ENCODE data around the gene KCNIP3. TPM values are rescaled to one million over a fixed set of nuclear protein-coding genes. Genes with fewer than 3 reads are reported as not detected.

KCNIP3 gene
- polyA plus RNA-seq, 1 of the 3 experiments (the other 2 are of a cell fraction) = 0.97 TPM

DNA sequence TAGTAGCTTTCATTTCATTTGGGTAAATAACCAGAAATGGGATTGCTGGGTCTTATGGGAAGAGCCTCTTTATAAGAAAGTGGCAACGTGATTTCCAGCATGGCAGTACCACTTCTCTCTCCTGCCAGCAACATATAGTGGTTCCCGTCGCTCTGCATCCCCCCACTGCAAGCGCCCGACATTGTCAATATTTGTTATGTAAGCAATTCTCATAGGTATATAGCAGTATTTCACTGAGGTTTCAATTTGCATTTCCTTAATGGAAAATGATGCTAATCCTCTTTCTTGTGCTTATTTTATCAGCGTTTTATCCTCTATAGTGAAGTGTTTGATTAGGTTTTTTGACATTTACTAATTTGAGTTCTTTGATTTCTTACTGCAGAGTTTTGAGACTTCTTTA lies 69.4 kb downstream of the KCNIP3 start:
- Histone ChIP-seq H3K79me2 (ENCODE audit: insufficient read depth) (no peaks in the 10 kb centered on the region), H3K27ac (ENCODE audit: low read depth in 2 of 2, low read length in 1 of 2) (no peak overlapping the region), H2AFZ (ENCODE audit: low read depth) (no peak overlapping the region), H3K4me2 (no peak overlapping the region), H3K4me1 (ENCODE audit: control insufficient read depth in 1 of 2, insufficient read depth in 2 of 2, low read depth in 1 of 2, low read length in 1 of 2) (no peaks in the 10 kb centered on the region), H3K9me3 (no peaks in the 10 kb centered on the region), H3F3A (replicated peaks; ENCODE audit: insufficient read depth) (no peaks in the 10 kb centered on the region), H3K9ac (no peak overlapping the region), H3K9me2 (no peaks in the 10 kb centered on the region), H3K36me3 (replicated peaks in 1 of 2; ENCODE audit: control insufficient read depth in 1 of 2, insufficient read depth in 2 of 2, low read length in 1 of 2) (no peaks in the 10 kb centered on the region), H4K20me1 (ENCODE audit: insufficient read depth) (no peaks in the 10 kb centered on the region), H3K27me3 (ENCODE audit: insufficient read depth) (peaks cover 15% of the 10 kb centered on the region; the same call in 1 of the 2 replicates), H3K4me3 (ENCODE audit: low read depth in 2 of 2, low read length in 1 of 2) (0 out of 4 replicates have a peak overlapping the region, but pooled peaks of 1 of the 2 experiments have one; percentile 3)
- POLR2A ChIA-PET = no interaction called here
- WGBS (ENCODE audit: low lambda C conversion rate) = 20% methylated on average over 6 of the region's 6 CpGs
- CTCF ChIA-PET = interaction anchor here (1.0 to 4.5 kb wide), 3 partner anchors 9 to 23 kb away, joined by 3 to 14 read pairs (median 11); no protein-coding TSS in a partner anchor
- peak; percentile 8 for DNase-seq
- TF ChIP-seq TEAD4 (IDR thresholded peaks at IDR 0.05; ENCODE audit: borderline replicate concordance, insufficient read depth) (no peak), SIN3A (IDR thresholded peaks at IDR 0.05; ENCODE audit: borderline replicate concordance, low read depth, low read length) (no peak), GABPA (IDR thresholded peaks at IDR 0.05; ENCODE audit: low read depth) (no peak)

DNA sequence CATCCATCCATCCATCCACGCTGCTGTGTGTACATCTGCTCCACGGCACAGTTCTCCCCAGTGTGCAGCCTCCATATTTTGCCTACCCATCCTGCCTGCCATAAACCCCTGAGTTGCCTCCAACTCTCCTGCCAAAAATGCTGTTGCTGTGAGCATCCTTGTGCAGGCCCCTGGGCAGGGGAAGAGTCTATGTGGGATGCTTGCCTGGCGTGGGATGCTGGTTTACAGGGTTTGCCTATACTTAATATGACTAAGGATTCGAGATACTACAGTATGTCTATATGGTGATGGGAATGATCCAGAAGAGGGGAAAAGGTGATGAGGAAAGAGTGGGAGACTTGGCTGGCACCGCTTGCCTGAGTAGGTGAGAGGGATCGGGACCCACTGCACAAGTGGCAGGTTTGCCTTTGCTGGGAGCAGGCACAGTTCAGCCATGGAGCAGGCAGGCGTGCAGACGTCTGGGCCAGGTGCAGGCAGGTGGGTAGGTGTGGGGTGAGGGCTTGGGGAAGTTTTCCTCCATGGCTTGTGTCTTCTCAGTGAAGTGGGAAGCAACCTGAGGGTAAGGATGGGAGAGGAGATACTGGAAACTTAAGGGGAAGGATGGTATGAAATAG lies 75.2 kb downstream of the KCNIP3 start:
- Histone ChIP-seq H3K27me3 (ENCODE audit: insufficient read depth) (peaks cover 20% of the 10 kb centered on the region; the same call in 1 of the 2 replicates), H3K36me3 (replicated peaks in 1 of 2; ENCODE audit: control insufficient read depth in 1 of 2, insufficient read depth in 2 of 2, low read length in 1 of 2) (no peaks in the 10 kb centered on the region), H4K20me1 (ENCODE audit: insufficient read depth) (no peaks in the 10 kb centered on the region), H3K9me2 (no peaks in the 10 kb centered on the region), H3K9me3 (no peaks in the 10 kb centered on the region), H3K4me1 (ENCODE audit: control insufficient read depth in 1 of 2, insufficient read depth in 2 of 2, low read depth in 1 of 2, low read length in 1 of 2) (no peaks in the 10 kb centered on the region), H3K9ac (no peak overlapping the region), H3F3A (replicated peaks; ENCODE audit: insufficient read depth) (no peaks in the 10 kb centered on the region), H2AFZ (ENCODE audit: low read depth) (no peak overlapping the region), H3K4me2 (no peak overlapping the region), H3K27ac (ENCODE audit: low read depth in 2 of 2, low read length in 1 of 2) (no peak overlapping the region), H3K79me2 (ENCODE audit: insufficient read depth) (no peaks in the 10 kb centered on the region), H3K4me3 (ENCODE audit: low read depth in 2 of 2, low read length in 1 of 2) (no peak overlapping the region)
- no peak for DNase-seq
- CTCF ChIA-PET = interaction anchor here (1.3 kb wide), 1 partner anchor 16 kb away, joined by 5 read pairs; no protein-coding TSS in a partner anchor
- TF ChIP-seq, protein P1, sequence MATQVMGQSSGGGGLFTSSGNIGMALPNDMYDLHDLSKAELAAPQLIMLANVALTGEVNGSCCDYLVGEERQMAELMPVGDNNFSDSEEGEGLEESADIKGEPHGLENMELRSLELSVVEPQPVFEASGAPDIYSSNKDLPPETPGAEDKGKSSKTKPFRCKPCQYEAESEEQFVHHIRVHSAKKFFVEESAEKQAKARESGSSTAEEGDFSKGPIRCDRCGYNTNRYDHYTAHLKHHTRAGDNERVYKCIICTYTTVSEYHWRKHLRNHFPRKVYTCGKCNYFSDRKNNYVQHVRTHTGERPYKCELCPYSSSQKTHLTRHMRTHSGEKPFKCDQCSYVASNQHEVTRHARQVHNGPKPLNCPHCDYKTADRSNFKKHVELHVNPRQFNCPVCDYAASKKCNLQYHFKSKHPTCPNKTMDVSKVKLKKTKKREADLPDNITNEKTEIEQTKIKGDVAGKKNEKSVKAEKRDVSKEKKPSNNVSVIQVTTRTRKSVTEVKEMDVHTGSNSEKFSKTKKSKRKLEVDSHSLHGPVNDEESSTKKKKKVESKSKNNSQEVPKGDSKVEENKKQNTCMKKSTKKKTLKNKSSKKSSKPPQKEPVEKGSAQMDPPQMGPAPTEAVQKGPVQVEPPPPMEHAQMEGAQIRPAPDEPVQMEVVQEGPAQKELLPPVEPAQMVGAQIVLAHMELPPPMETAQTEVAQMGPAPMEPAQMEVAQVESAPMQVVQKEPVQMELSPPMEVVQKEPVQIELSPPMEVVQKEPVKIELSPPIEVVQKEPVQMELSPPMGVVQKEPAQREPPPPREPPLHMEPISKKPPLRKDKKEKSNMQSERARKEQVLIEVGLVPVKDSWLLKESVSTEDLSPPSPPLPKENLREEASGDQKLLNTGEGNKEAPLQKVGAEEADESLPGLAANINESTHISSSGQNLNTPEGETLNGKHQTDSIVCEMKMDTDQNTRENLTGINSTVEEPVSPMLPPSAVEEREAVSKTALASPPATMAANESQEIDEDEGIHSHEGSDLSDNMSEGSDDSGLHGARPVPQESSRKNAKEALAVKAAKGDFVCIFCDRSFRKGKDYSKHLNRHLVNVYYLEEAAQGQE (IDR thresholded peaks at IDR 0.05; ENCODE audit: low read depth, low read length) = no peak
- no peak for TF ChIP-seq FOXJ3 (CRISPR knock-in tag; IDR thresholded peaks at IDR 0.05)
- TF ChIP-seq, protein P2, sequence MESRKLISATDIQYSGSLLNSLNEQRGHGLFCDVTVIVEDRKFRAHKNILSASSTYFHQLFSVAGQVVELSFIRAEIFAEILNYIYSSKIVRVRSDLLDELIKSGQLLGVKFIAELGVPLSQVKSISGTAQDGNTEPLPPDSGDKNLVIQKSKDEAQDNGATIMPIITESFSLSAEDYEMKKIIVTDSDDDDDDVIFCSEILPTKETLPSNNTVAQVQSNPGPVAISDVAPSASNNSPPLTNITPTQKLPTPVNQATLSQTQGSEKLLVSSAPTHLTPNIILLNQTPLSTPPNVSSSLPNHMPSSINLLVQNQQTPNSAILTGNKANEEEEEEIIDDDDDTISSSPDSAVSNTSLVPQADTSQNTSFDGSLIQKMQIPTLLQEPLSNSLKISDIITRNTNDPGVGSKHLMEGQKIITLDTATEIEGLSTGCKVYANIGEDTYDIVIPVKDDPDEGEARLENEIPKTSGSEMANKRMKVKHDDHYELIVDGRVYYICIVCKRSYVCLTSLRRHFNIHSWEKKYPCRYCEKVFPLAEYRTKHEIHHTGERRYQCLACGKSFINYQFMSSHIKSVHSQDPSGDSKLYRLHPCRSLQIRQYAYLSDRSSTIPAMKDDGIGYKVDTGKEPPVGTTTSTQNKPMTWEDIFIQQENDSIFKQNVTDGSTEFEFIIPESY (IDR thresholded peaks at IDR 0.05; ENCODE audit: borderline replicate concordance, low read depth) = no peak
- no peak for TF ChIP-seq RAD21 (IDR thresholded peaks at IDR 0.05; ENCODE audit: low read length)
- no peak for TF ChIP-seq RFX5 (IDR thresholded peaks at IDR 0.05; ENCODE audit: low read length)
- no peak for TF ChIP-seq GABPA (IDR thresholded peaks at IDR 0.05; ENCODE audit: low read depth)
- no peak for TF ChIP-seq SIN3A (IDR thresholded peaks at IDR 0.05; ENCODE audit: borderline replicate concordance, low read depth, low read length)
- TF ChIP-seq EZH2phosphoT487 (IDR thresholded peaks at IDR 0.05; ENCODE audit: borderline replicate concordance, low read depth) = no peak
- TF ChIP-seq, protein P3, sequence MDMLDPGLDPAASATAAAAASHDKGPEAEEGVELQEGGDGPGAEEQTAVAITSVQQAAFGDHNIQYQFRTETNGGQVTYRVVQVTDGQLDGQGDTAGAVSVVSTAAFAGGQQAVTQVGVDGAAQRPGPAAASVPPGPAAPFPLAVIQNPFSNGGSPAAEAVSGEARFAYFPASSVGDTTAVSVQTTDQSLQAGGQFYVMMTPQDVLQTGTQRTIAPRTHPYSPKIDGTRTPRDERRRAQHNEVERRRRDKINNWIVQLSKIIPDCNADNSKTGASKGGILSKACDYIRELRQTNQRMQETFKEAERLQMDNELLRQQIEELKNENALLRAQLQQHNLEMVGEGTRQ (IDR thresholded peaks at IDR 0.05; ENCODE audit: borderline replicate concordance, low read depth, low read length) = no peak
- TF ChIP-seq, protein P4, sequence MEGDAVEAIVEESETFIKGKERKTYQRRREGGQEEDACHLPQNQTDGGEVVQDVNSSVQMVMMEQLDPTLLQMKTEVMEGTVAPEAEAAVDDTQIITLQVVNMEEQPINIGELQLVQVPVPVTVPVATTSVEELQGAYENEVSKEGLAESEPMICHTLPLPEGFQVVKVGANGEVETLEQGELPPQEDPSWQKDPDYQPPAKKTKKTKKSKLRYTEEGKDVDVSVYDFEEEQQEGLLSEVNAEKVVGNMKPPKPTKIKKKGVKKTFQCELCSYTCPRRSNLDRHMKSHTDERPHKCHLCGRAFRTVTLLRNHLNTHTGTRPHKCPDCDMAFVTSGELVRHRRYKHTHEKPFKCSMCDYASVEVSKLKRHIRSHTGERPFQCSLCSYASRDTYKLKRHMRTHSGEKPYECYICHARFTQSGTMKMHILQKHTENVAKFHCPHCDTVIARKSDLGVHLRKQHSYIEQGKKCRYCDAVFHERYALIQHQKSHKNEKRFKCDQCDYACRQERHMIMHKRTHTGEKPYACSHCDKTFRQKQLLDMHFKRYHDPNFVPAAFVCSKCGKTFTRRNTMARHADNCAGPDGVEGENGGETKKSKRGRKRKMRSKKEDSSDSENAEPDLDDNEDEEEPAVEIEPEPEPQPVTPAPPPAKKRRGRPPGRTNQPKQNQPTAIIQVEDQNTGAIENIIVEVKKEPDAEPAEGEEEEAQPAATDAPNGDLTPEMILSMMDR (IDR thresholded peaks at IDR 0.05) = no peak
- no peak for TF ChIP-seq GATA2 (CRISPR knock-in tag; IDR thresholded peaks at IDR 0.05)
- TF ChIP-seq SMC3 (IDR thresholded peaks at IDR 0.05; ENCODE audit: low read depth, low read length) = no peak
- no peak for TF ChIP-seq CHD2 (IDR thresholded peaks at IDR 0.05; ENCODE audit: low read length, partially characterized antibody)
- TF ChIP-seq NRF1 (IDR thresholded peaks at IDR 0.05; ENCODE audit: low read depth, low read length) = no peak
- WGBS (ENCODE audit: low lambda C conversion rate) = 27% methylated on average over 8 of the region's 8 CpGs
- POLR2A ChIA-PET = no interaction called here
